Ishikawa (cell line): ENCODE measurements around the gene CHFR.

Experiments
- CEBPB ChIP-seq: IDR thresholded peaks from 2 replicates; pipeline ENCODE4 v1.6.1; 2012
- CREB1 ChIP-seq: IDR thresholded peaks from 2 replicates; pipeline ENCODE4 v1.6.1; 2012; ENCODE audit warnings: low read depth
- EGR1 ChIP-seq: IDR thresholded peaks from 2 replicates; pipeline ENCODE4 v1.6.1; 2012
- EP300 ChIP-seq: IDR thresholded peaks from 2 replicates; pipeline ENCODE4 v1.6.1; 2012; ENCODE audit warnings: borderline replicate concordance
- FOXM1 ChIP-seq: IDR thresholded peaks from 2 replicates; pipeline ENCODE4 v1.6.1; 2012; ENCODE audit warnings: low read depth, borderline replicate concordance
- MAX ChIP-seq: IDR thresholded peaks from 2 replicates; pipeline ENCODE4 v1.6.1; 2012
- NFIC ChIP-seq: IDR thresholded peaks from 2 replicates; pipeline ENCODE4 v1.6.1; 2012
- RAD21 ChIP-seq: IDR thresholded peaks from 2 replicates; pipeline ENCODE4 v1.6.1; 2012; ENCODE audit warnings: low read depth
- REST ChIP-seq: IDR thresholded peaks from 2 replicates; pipeline ENCODE4 v1.6.1; 2012; ENCODE audit warnings: low read depth, mild to moderate bottlenecking
- TAF1 ChIP-seq: IDR thresholded peaks from 2 replicates; pipeline ENCODE4 v1.6.1; 2012; ENCODE audit warnings: low read depth, mild to moderate bottlenecking
- TCF12 ChIP-seq: IDR thresholded peaks from 2 replicates; pipeline ENCODE4 v1.6.1; 2012; ENCODE audit warnings: low read depth
- TEAD4 ChIP-seq: IDR thresholded peaks from 2 replicates; pipeline ENCODE4 v1.6.1; 2012
- USF1 ChIP-seq: IDR thresholded peaks from 2 replicates; pipeline ENCODE4 v1.6.1; 2012
- YY1 ChIP-seq: IDR thresholded peaks from 2 replicates; pipeline ENCODE4 v1.6.1; 2012; ENCODE audit warnings: low read depth
- ZBTB7A ChIP-seq: IDR thresholded peaks from 2 replicates; pipeline ENCODE4 v1.6.1; 2012; ENCODE audit warnings: low read depth

Gene CHFR

GRCh38 chr12:132904718-132905328 lies 17.4 kb upstream of the CHFR start:
- TF ChIP-seq NFIC: no peak
- no peak for TF ChIP-seq TAF1
- TF ChIP-seq EGR1: no peak
- no peak for TF ChIP-seq RAD21
- TF ChIP-seq ZBTB7A: no peak
- TF ChIP-seq USF1: no peak
- TF ChIP-seq YY1: no peak
- no peak for TF ChIP-seq REST
- no peak for TF ChIP-seq FOXM1
- TF ChIP-seq TCF12: no peak
- TF ChIP-seq MAX: no peak
- TF ChIP-seq TEAD4: no peak
- TF ChIP-seq CEBPB: no peak
- no peak for TF ChIP-seq EP300
- no peak for TF ChIP-seq CREB1

- no peak for TF ChIP-seq YY1
- TF ChIP-seq TEAD4: no peak
- no peak for TF ChIP-seq RAD21
- no peak for TF ChIP-seq ZBTB7A
- TF ChIP-seq EGR1: no peak
- TF ChIP-seq MAX: no peak
- no peak for TF ChIP-seq TCF12
- TF ChIP-seq USF1: no peak
- TF ChIP-seq CREB1: no peak
- no peak for TF ChIP-seq REST
These were observed 11.6 kb upstream of the CHFR start for GRCh38 chr12:132899033-132899432.

GRCh38 chr12:132888852-132889251 lies 1.4 kb upstream of the CHFR start:
- no peak for TF ChIP-seq YY1
- TF ChIP-seq REST: no peak
- TF ChIP-seq TEAD4: no peak
- no peak for TF ChIP-seq CREB1

- TF ChIP-seq USF1 (no peak), CEBPB (no peak), MAX (no peak), ZBTB7A (peak; percentile 70), TAF1 (no peak), CREB1 (no peak), FOXM1 (no peak)
These were observed 602 bp downstream of the CHFR start for GRCh38 chr12:132886529-132887477.
